Activated T-cell treated with anti-CD3 and anti-CD28 coated beads for 1 hour (primary cell): ENCODE data around the gene VIPAS39.

Experiments
- DNase-seq: peaks from one replicate; pipeline ENCODE4 v3.0.0-alpha.2; 2020; ENCODE audit warnings: low read depth

The VIPAS39 gene

GRCh38 chr14:77406086-77406485, 51.3 kb downstream of the VIPAS39 start:
- DNase-seq: no peak

DNA sequence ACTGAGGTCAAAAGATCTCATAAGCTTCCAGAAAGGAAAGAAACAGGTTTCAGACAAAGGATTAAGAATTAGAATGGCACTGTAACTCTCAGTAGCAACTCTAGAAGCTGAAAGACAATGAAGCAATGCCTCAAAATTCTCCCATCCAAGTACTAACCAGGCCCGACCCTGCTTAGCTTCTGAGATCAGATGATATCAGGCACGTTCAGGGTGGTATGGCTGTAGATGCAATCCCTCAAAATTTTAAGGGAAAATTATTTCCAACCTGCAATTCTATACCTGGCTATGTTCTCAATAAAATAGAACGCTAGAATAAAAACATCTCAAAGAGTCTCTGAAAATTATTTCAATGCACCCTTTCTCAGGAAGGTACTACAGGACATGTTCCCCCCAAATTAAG, 53.6 kb downstream of the VIPAS39 start:
- DNase-seq: no peak

DNA sequence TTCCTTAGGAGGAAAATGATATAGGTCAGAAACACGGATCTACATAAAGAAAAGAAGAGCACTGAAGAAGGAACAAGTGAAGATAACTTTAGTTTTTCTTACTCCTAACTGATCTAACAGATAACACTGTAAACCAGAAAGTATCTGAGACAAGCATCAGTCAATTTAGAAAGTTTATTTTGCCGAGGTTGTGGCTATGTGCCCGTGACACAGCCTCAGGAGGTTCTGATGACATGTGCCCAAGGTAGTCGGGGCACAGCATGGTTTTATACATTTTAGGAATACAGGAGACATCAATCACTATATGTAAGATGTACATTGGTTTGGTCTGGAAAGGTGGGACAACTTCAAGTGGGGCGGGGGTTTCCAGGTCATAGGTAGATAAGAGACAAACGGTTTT, 57.2 kb downstream of the VIPAS39 start:
- no peak for DNase-seq

DNA sequence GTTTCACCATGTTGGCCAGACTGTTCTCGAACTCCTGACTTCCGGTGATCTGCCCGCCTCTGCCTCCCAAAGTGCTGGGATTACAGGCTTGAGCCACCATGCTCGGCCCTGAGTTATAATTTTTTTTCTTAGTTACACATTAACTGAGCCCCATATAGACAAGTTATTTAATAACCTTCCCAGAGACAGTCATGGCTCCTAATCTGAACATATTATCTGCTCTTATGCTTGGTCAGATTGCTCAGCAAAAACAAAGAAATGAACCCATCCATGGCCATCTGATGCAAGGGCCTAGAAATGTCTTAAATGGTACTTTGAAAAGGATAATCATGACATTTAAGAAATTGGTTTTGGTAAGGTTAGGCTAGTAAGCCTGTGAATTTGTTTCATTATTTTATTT, 67.2 kb downstream of the VIPAS39 start:
- no peak for DNase-seq

GRCh38 chr14:77378701-77379100, 78.7 kb downstream of the VIPAS39 start:
- DNase-seq: no peak

DNA sequence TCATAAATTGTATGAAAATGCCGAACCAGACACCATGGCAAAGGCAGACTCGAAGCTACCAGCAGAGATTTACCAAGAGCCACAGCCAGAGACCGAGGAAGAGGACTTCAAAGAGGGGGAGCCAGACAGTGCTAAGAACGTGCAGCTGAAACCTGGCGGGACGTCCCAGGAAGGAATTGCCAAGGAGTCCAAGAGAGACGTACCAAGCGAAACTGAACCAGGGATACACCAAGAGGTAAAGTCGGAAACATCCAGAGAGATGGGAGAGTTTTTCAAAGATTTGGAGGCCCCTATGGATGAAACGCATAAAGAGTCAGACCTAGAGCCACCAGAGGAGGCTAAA, 79.9 kb downstream of the VIPAS39 start:
- DNase-seq: no peak

DNA sequence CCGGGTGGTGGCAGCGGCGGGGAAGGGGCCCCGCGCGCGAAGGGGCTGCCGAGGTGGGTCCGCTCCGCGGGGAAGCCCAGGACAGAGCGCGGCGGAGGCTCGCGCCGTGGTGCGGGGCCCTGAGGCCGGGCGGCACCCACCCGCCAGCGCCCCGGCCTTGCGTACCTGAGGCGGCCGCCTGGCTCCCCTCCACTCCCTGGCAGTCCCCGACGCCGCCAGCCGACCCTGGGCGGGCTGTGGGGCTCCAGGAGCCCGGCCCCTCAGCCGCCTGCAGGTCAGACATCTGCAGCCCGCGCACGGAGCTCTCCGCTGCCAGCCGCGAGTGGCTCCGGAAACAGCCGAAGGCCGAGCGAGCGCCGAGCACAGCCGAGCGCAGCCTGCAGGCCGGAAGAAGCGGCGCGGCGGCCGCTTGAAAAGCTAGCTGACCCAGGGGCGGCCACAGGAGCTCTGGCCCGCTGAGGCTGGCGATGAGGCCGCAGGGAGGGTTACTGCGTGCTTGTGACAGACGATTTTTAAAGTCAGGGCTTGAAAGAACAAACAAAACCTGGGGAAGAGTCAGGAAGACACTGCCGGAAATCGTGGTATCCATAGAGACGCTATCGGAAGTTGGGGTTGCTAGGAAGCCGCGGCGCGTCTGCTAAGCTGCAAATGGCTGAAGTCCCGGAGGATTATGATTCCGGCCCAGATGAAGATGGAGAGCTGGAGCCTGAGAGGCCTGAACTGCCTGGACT, 80.5 kb downstream of the VIPAS39 start, which contains the start of the genes SAMD15 and TMED8:
SAMD15 (plus strand) TSS at position 609 of the 731 bp plus-strand sequence; CDS start at position 649, 40 bp downstream.
TMED8 (minus strand) TSS at position 324 of the 731 bp plus-strand sequence; CDS start at position 283, 41 bp downstream.
- DNase-seq: peak; percentile 69
